A673 (cell line): ENCODE measurements around the gene ZNF248. TPM values are rescaled to one million over a fixed set of nuclear protein-coding genes. Genes with fewer than 3 reads are reported as not detected.
"Not testable (repeated sequence)": the region's sequence is repeated elsewhere in the genome, so short reads cannot be mapped to it uniquely, and the experiment has no call there.

ENCODE experiments used
- BruUV-seq: library from RNA; stranded (reverse); fragments of 400-500 nt; replicated peaks from 2 replicates; lab custom pipeline; 2021; lab: Mats Ljungman, UMichigan
- CTCF ChIA-PET: fragments of 300-600 bp; sonication (Branson Sonifier 250); formaldehyde crosslinking; loops from one replicate; lab custom pipeline; 2022; ENCODE audit warnings: antibody characterized with exemption; lab: Charles Lee
- POLR2A ChIA-PET: fragments of 300-600 bp; sonication (Branson Sonifier 250); formaldehyde crosslinking; loops from one replicate; lab custom pipeline; 2022; ENCODE audit warnings: antibody characterized with exemption; ENCODE audit not compliant: low non-redundant PET; lab: Charles Lee
- DNase-seq: peaks from one replicate; pipeline ENCODE4 v3.0.0-alpha.2; 2015; ENCODE audit warnings: low spot score
- H3K27ac ChIP-seq: fragments of 200-600 bp; sonication (generic); 2 replicates; pipeline ENCODE4 v1.5.1; 2016; ENCODE audit warnings: mixed run types, low read depth, mild to moderate bottlenecking, mixed read lengths, antibody characterized with exemption, low read length; ENCODE audit not compliant: poor library complexity, severe bottlenecking
- H3K27me3 ChIP-seq: fragments of 200-600 bp; sonication (generic); replicated peaks from 2 replicates; pipeline ENCODE4 v1.6.1; 2017; ENCODE audit warnings: mixed run types, low read depth, mild to moderate bottlenecking, mixed read lengths, antibody characterized with exemption, low read length; ENCODE audit not compliant: insufficient read depth, poor library complexity
- H3K36me3 ChIP-seq: fragments of 200-600 bp; sonication (generic); 2 replicates; pipeline ENCODE4 v1.6.1; 2016; ENCODE audit warnings: mixed run types, mild to moderate bottlenecking, mixed read lengths, antibody characterized with exemption, low read length; ENCODE audit not compliant: insufficient read depth, poor library complexity, severe bottlenecking
- H3K4me1 ChIP-seq: fragments of 200-600 bp; sonication (generic); 2 replicates; pipeline ENCODE4 v1.6.1; 2017; ENCODE audit warnings: mixed run types, mild to moderate bottlenecking, mixed read lengths, antibody characterized with exemption, low read length; ENCODE audit not compliant: insufficient read depth, poor library complexity, severe bottlenecking
- H3K4me3 ChIP-seq: fragments of 200-600 bp; sonication (generic); 2 replicates; pipeline ENCODE4 v1.5.1; 2016; ENCODE audit warnings: low read depth, mixed run types, mild to moderate bottlenecking, mixed read lengths, low read length; ENCODE audit not compliant: poor library complexity, severe bottlenecking
- H3K9me3 ChIP-seq: fragments of 200-600 bp; sonication (generic); 2 replicates; pipeline ENCODE4 v1.6.1; 2016; ENCODE audit warnings: mixed run types, low read depth, mild to moderate bottlenecking, mixed read lengths, antibody characterized with exemption, low read length; ENCODE audit not compliant: poor library complexity, severe bottlenecking
- CTCF ChIP-seq: fragments of 300-800, 200-600 bp; sonication (generic); conservative IDR thresholded peaks from 2 replicates; pipeline ENCODE4 v1.5.1; 2017; ENCODE audit warnings: low read depth, mild to moderate bottlenecking, antibody characterized with exemption, low read length, moderate library complexity, mixed read lengths
- EZH2 ChIP-seq: fragments of 200-600 bp; sonication (generic); IDR thresholded peaks from 2 replicates; pipeline ENCODE4 v1.6.1; 2017; ENCODE audit warnings: borderline replicate concordance, low read depth, mild to moderate bottlenecking, mixed read lengths, antibody characterized with exemption, low read length; ENCODE audit not compliant: poor library complexity, severe bottlenecking
- intact Hi-C: fragments of 100-400 bp; cut with micrococcal nuclease; formaldehyde crosslinking; loops from one replicate; pipeline ENCODE4 v1.10.0; 2022; ENCODE audit not compliant: unreplicated experiment
- total RNA-seq: library from RNA; stranded (reverse); gene quantifications from 2 replicates; pipeline ENCODE4 v1.2.3, GENCODE V29; 2021

Gene ZNF248
- total RNA-seq, 1 experiment from 2014 or later: 8.7 TPM

GRCh38 chr10:37865957-37866803, 8.8 kb upstream of the ZNF248 start:
- intact Hi-C loops: no loop called here
- H3K27me3 ChIP-seq: no peaks in the 10 kb centered on the region
- no TSS peak for BruUV-seq
- no peak overlapping the region for H3K4me3 ChIP-seq
- no peaks in the 10 kb centered on the region for H3K36me3 ChIP-seq
- ChIA-PET CTCF (no interaction called here), POLR2A (no interaction called here)
- H3K4me1 ChIP-seq: no peaks in the 10 kb centered on the region
- H3K9me3 ChIP-seq: no peaks in the 10 kb centered on the region
- no peak for DNase-seq
- no peak for TF ChIP-seq EZH2
- TF ChIP-seq CTCF: no peak
- H3K27ac ChIP-seq: no peak overlapping the region

- intact Hi-C loops: no loop called here
- H3K27me3 ChIP-seq: no peaks in the 10 kb centered on the region
- BruUV-seq: no TSS peak
- TF ChIP-seq EZH2 (no peak), CTCF (no peak)
- H3K27ac ChIP-seq: no peak overlapping the region
- no peaks in the 10 kb centered on the region for H3K9me3 ChIP-seq
- no peak overlapping the region for H3K4me3 ChIP-seq
- ChIA-PET POLR2A (no interaction called here), CTCF (no interaction called here)
- no peak for DNase-seq
- H3K4me1 ChIP-seq: no peaks in the 10 kb centered on the region
- no peaks in the 10 kb centered on the region for H3K36me3 ChIP-seq
Observed at GRCh38 chr10:37865264-37865663, 7.9 kb upstream of the ZNF248 start.

GRCh38 chr10:37860494-37861190, 3.2 kb upstream of the ZNF248 start:
- TF ChIP-seq CTCF (no peak), EZH2 (no peak)
- ChIA-PET CTCF (no interaction called here), POLR2A (no interaction called here)
- no peak overlapping the region for H3K4me3 ChIP-seq
- no peak overlapping the region for H3K27ac ChIP-seq
- H3K27me3 ChIP-seq: no peaks in the 10 kb centered on the region
- H3K36me3 ChIP-seq: no peaks in the 10 kb centered on the region
- H3K4me1 ChIP-seq: peaks cover 10% of the 10 kb centered on the region
- no peaks in the 10 kb centered on the region for H3K9me3 ChIP-seq
- BruUV-seq: no TSS peak
- DNase-seq: no peak
- intact Hi-C loops: no loop called here

GRCh38 chr10:37859270-37859669, 1.9 kb upstream of the ZNF248 start:
- POLR2A ChIA-PET, DNase-seq, BruUV-seq, CTCF ChIA-PET, H3K36me3 ChIP-seq, H3K9me3 ChIP-seq, H3K27me3 ChIP-seq, H3K27ac ChIP-seq, H3K4me3 ChIP-seq: not testable (repeated sequence)
- intact Hi-C loops: loop anchor here (5.0 kb wide), 2 partner anchors 118 to 153 kb away; partner anchors contain the start of genes ZNF25 and ZNF33A
- peaks cover 13% of the 10 kb centered on the region for H3K4me1 ChIP-seq
